ENCODE results near the gene PDK4. TPM values are rescaled to one million over a fixed set of nuclear protein-coding genes. Genes with fewer than 3 reads are reported as not detected.
A peak's percentile ranks its signal among the peaks of the same experiment; 100 is the strongest.

Gene PDK4
- total RNA-seq, 1 donor from 2014 or later, result 227 TPM

DNA sequence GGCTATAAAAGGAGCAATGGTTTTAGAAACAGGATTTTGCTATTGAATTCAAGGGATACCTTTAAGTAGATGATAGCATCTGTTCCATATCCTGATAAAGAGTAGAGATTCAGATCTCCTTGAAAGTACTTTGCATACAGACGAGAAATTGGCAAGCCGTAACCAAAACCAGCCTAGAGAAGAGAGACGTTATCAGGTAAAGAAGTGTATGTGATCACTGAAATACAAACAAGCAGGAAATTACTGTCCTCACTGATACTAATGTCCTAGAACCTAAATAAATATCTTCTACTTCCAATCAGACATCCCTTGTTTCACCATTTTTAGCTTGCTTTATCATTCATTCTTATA, 9.4 kb downstream of the PDK4 start:
- no peaks in the 10 kb centered on the region for H3K27me3 ChIP-seq
- TF ChIP-seq, protein P1, sequence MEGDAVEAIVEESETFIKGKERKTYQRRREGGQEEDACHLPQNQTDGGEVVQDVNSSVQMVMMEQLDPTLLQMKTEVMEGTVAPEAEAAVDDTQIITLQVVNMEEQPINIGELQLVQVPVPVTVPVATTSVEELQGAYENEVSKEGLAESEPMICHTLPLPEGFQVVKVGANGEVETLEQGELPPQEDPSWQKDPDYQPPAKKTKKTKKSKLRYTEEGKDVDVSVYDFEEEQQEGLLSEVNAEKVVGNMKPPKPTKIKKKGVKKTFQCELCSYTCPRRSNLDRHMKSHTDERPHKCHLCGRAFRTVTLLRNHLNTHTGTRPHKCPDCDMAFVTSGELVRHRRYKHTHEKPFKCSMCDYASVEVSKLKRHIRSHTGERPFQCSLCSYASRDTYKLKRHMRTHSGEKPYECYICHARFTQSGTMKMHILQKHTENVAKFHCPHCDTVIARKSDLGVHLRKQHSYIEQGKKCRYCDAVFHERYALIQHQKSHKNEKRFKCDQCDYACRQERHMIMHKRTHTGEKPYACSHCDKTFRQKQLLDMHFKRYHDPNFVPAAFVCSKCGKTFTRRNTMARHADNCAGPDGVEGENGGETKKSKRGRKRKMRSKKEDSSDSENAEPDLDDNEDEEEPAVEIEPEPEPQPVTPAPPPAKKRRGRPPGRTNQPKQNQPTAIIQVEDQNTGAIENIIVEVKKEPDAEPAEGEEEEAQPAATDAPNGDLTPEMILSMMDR (IDR thresholded peaks at IDR 0.05), result no peak
- no peak for DNase-seq (ENCODE audit: low spot score in 2 of 2)
- H3K36me3 ChIP-seq, result peaks cover 54 to 85% of the 10 kb centered on the region in 2 donors
- no peaks in the 10 kb centered on the region for H3K9me3 ChIP-seq
- peaks cover 4 to 37% of the 10 kb centered on the region in 2 donors for H3K4me1 ChIP-seq
- intact Hi-C loops (cut with DNase I), result no loop called here
- peak overlapping the region in 1 of 2 donors; percentile 13 for H3K4me3 ChIP-seq
- H3K27ac ChIP-seq, result peak overlapping the region in 1 of 2 donors; percentile 50

DNA sequence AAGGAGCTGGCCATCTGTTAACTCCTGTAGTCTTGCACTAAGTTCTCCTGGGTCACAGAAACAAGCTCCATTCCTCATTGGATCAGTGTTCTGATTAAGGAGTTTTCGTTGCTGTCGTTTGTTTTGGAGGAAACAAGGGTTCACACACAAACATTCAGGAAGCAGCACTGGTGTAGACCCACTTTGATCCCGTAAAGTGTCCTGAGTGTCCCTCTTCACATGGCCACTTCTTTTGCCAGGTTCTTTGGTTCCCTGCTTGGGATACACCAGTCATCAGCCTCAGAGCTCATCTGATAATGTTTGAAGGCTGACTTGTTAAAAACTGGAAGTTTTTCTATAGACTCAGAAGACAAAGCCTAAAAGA, 10.9 kb downstream of the PDK4 start:
- peak overlapping the region in 1 of 2 donors; percentile 0 for H3K4me3 ChIP-seq
- H3K27me3 ChIP-seq, result no peaks in the 10 kb centered on the region
- no peak for DNase-seq (ENCODE audit: low spot score in 2 of 2)
- H3K36me3 ChIP-seq, result peaks cover 48 to 70% of the 10 kb centered on the region in 2 donors
- peaks cover 4 to 35% of the 10 kb centered on the region in 2 donors for H3K4me1 ChIP-seq
- peak overlapping the region in 1 of 2 donors; percentile 3 for H3K27ac ChIP-seq
- intact Hi-C loops (cut with DNase I), result no loop called here
- H3K9me3 ChIP-seq, result no peaks in the 10 kb centered on the region
- TF ChIP-seq, protein P1 (IDR thresholded peaks at IDR 0.05), result no peak

DNA sequence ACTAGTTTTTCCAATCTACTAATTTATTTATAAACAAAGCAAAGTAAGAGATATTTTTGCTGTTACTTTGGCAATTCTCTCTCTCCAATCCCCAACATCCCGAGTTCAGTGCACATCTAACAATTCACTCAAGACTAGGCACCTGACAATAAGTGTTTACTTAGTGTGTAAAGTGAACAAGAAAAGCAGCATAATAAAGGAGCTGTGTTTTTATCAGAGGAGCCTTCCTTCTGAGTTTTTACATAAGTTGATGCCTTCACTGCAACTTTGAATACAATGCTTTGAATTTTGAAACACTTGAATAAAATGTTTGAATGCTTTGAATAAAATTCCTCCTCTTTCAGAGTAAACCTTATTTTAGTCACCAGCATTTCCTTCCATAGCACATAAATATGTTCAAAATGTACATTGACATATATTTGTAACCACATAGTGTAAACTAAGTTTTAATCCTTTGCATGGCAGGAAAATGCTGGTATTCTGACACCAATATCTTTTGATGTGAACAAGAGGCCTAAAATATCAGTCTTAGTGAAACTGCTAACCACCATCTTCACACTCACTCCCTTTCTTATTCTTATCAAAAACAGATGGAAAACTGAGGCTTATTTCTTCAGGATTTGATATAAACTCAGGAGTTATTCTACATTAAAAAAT, 11.4 kb downstream of the PDK4 start:
- peaks cover 4 to 33% of the 10 kb centered on the region in 2 donors for H3K4me1 ChIP-seq
- no peak overlapping the region for H3K4me3 ChIP-seq
- peaks cover 48 to 66% of the 10 kb centered on the region in 2 donors for H3K36me3 ChIP-seq
- intact Hi-C loops (cut with DNase I), result no loop called here
- DNase-seq (ENCODE audit: low spot score in 2 of 2), result no peak
- H3K27me3 ChIP-seq, result no peaks in the 10 kb centered on the region
- no peak overlapping the region for H3K27ac ChIP-seq
- TF ChIP-seq, protein P1 (IDR thresholded peaks at IDR 0.05), result no peak
- no peaks in the 10 kb centered on the region for H3K9me3 ChIP-seq

DNA sequence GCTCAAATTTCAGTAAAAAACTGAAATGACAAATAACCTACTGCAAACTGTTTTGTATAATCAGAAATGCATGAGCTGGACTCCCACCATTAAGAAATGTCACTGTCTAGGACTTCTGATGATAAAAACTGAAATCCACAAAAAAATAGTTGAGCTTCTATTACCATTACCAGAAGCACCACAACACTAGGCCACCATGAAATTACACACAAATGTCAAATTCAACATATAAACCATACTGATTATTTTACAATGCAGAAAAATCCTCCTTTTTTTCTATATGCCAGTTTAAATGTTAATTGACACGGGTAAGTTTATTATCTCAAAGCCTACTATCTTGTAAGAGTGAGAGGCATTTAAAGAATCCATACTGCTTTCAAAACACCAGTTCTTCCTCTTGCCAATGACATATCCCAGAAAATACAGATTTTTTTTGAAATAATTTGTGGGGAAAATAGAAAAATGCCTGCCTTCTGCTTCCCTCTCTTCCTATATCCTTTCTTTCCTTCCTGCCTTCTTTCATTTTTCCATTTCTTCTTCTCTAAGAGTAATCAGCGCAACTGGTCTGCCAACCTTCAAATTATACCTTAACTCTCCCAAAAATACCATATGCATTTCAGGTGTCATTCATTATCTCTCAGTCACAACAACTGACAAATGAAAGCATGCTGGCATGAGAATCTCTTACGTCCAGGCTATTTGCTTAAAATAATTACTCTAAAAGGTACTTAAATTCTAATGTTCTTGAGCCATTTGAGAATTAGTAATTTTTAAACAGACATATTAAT, 12.3 kb downstream of the PDK4 start:
- DNase-seq (ENCODE audit: low spot score in 2 of 2), result no peak
- peaks cover 4 to 25% of the 10 kb centered on the region in 2 donors for H3K4me1 ChIP-seq
- H3K27ac ChIP-seq, result peak overlapping the region in 1 of 2 donors; percentile 5
- intact Hi-C loops (cut with DNase I), result no loop called here
- H3K4me3 ChIP-seq, result no peak overlapping the region
- TF ChIP-seq, protein P1 (IDR thresholded peaks at IDR 0.05), result no peak
- peaks cover 44 to 57% of the 10 kb centered on the region in 2 donors for H3K36me3 ChIP-seq
- no peaks in the 10 kb centered on the region for H3K9me3 ChIP-seq
- H3K27me3 ChIP-seq, result no peaks in the 10 kb centered on the region

DNA sequence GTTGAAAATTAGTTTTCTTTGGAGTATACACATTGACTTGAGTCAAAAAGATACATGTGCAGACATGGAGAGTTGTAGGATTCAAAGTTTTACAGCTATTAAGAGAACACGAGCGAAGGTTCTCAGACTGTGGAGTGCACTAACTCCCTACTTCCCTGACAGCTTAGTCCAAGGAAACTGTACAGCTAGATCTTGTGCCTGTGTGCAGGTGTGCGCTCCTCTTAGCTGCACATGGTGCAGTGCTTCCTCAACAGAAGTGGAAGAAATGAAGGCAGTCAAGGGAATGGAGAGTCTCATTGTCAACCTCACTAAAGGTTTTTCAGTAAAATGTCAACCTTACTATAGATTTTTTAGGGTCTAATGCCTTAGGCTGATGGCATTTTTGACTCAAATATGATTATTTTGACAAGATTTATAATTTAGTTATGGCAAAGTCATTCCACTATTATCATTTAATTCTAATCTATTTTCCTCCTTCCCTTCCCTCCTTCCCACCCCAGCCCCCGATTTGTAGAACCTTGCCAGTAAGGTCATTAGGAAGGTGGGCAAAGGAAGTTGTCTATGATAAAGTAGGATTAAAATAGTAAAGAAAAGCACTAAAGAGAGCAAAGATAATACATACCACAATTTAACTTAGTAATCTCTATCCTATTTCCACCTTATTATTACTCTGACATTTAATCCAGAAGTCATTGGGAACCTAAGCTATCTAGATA, 13.6 kb downstream of the PDK4 start:
- no peak for DNase-seq (ENCODE audit: low spot score in 2 of 2)
- Histone ChIP-seq H3K27ac (no peak overlapping the region), H3K4me1 (peaks cover 0 to 17% of the 10 kb centered on the region in 2 donors), H3K9me3 (no peaks in the 10 kb centered on the region), H3K27me3 (no peaks in the 10 kb centered on the region), H3K4me3 (no peak overlapping the region), H3K36me3 (peaks cover 33 to 44% of the 10 kb centered on the region in 2 donors)
- TF ChIP-seq, protein P1 (IDR thresholded peaks at IDR 0.05), result no peak
- intact Hi-C loops (cut with DNase I), result no loop called here

Measured in ascending aorta (tissue), 2 donors.